ENCODE measurements around the gene CPD. TPM values are rescaled to one million over a fixed set of nuclear protein-coding genes. Genes with fewer than 3 reads are reported as not detected.

CPD gene
- total and polyA plus RNA-seq, 9 of the 15 experiments (the other 6 are each of a cell fraction or from before 2014, with no cell fraction given) = 4.5 to 24.4 (median 20.4) TPM

GRCh38 chr17:30344283-30345088 is 34.2 kb upstream of the CPD start (continued):
- TF ChIP-seq, protein P1, sequence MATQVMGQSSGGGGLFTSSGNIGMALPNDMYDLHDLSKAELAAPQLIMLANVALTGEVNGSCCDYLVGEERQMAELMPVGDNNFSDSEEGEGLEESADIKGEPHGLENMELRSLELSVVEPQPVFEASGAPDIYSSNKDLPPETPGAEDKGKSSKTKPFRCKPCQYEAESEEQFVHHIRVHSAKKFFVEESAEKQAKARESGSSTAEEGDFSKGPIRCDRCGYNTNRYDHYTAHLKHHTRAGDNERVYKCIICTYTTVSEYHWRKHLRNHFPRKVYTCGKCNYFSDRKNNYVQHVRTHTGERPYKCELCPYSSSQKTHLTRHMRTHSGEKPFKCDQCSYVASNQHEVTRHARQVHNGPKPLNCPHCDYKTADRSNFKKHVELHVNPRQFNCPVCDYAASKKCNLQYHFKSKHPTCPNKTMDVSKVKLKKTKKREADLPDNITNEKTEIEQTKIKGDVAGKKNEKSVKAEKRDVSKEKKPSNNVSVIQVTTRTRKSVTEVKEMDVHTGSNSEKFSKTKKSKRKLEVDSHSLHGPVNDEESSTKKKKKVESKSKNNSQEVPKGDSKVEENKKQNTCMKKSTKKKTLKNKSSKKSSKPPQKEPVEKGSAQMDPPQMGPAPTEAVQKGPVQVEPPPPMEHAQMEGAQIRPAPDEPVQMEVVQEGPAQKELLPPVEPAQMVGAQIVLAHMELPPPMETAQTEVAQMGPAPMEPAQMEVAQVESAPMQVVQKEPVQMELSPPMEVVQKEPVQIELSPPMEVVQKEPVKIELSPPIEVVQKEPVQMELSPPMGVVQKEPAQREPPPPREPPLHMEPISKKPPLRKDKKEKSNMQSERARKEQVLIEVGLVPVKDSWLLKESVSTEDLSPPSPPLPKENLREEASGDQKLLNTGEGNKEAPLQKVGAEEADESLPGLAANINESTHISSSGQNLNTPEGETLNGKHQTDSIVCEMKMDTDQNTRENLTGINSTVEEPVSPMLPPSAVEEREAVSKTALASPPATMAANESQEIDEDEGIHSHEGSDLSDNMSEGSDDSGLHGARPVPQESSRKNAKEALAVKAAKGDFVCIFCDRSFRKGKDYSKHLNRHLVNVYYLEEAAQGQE (IDR thresholded peaks at IDR 0.05; ENCODE audit: borderline replicate concordance) = no peak; the same call in 1 of the 2 replicates
- TF ChIP-seq, protein P1 (CRISPR knock-in tag; IDR thresholded peaks at IDR 0.05; ENCODE audit: low read depth) = no peak
- TF ChIP-seq TAF1 (IDR thresholded peaks at IDR 0.05; ENCODE audit: control insufficient read depth, extremely low read depth, insufficient read depth, low read length, severe bottlenecking) (no peak), PURB (CRISPR knock-in tag; IDR thresholded peaks at IDR 0.05; ENCODE audit: low read depth) (no peak), SMARCB1 (IDR thresholded peaks at IDR 0.05; ENCODE audit: insufficient read length, low read depth) (no peak), TGIF2 (CRISPR knock-in tag; IDR thresholded peaks at IDR 0.05) (no peak), BACH1 (tag; IDR thresholded peaks at IDR 0.05) (peak; percentile 65; the same call in 1 of the 2 replicates), ZNF324 (CRISPR knock-in tag; IDR thresholded peaks at IDR 0.05) (no peak), POLR2A (conservative IDR thresholded peaks at IDR 0.05) (no peak), ASH1L (IDR thresholded peaks at IDR 0.05; ENCODE audit: borderline replicate concordance, low read depth, partially characterized antibody) (no peak), FOXJ2 (tag; IDR thresholded peaks at IDR 0.05) (no peak), ETS2 (tag; IDR thresholded peaks at IDR 0.05; ENCODE audit: borderline replicate concordance, poor library complexity, severe bottlenecking) (no peak), CTBP1 (IDR thresholded peaks at IDR 0.05; ENCODE audit: borderline replicate concordance) (peak; percentile 99), EWSR1 (IDR thresholded peaks at IDR 0.05; ENCODE audit: borderline replicate concordance, low read depth, partially characterized antibody) (no peak), MAFK (IDR thresholded peaks at IDR 0.05; ENCODE audit: low read length) (no peak)
- TF ChIP-seq, protein P2, sequence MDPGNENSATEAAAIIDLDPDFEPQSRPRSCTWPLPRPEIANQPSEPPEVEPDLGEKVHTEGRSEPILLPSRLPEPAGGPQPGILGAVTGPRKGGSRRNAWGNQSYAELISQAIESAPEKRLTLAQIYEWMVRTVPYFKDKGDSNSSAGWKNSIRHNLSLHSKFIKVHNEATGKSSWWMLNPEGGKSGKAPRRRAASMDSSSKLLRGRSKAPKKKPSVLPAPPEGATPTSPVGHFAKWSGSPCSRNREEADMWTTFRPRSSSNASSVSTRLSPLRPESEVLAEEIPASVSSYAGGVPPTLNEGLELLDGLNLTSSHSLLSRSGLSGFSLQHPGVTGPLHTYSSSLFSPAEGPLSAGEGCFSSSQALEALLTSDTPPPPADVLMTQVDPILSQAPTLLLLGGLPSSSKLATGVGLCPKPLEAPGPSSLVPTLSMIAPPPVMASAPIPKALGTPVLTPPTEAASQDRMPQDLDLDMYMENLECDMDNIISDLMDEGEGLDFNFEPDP (CRISPR knock-in tag; IDR thresholded peaks at IDR 0.05) = no peak
- TF ChIP-seq, protein P3, sequence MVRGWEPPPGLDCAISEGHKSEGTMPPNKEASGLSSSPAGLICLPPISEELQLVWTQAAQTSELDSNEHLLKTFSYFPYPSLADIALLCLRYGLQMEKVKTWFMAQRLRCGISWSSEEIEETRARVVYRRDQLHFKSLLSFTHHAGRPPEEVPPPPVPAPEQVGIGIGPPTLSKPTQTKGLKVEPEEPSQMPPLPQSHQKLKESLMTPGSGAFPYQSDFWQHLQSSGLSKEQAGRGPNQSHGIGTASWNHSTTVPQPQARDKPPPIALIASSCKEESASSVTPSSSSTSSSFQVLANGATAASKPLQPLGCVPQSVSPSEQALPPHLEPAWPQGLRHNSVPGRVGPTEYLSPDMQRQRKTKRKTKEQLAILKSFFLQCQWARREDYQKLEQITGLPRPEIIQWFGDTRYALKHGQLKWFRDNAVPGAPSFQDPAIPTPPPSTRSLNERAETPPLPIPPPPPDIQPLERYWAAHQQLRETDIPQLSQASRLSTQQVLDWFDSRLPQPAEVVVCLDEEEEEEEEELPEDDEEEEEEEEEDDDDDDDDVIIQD (CRISPR knock-in tag; IDR thresholded peaks at IDR 0.05) = no peak
